Measurements from ENCODE around the gene TIAM2.

TIAM2 gene

GRCh38 chr6:155263373-155264063 is 268.4 kb downstream of the TIAM2 start, which contains the start of gene CLDN20:
Gene CLDN20 (plus strand): TSS chr6:155264013. CDS start chr6:155275720, 11,707 bp downstream.
- Histone ChIP-seq H3K27me3 (ENCODE audit: insufficient read depth, poor library complexity, severe bottlenecking) (no peaks in the 10 kb centered on the region), H3K36me3 (ENCODE audit: low read depth) (peaks cover 37% of the 10 kb centered on the region), H3K9me3 (ENCODE audit: severe bottlenecking) (no peaks in the 10 kb centered on the region), H3K4me3 (ENCODE audit: severe bottlenecking) (no peak within 1 kb of the TSS), H3K27ac (ENCODE audit: poor library complexity, severe bottlenecking) (no peak within 1 kb of the TSS), H3K4me1 (ENCODE audit: insufficient read depth, poor library complexity, severe bottlenecking) (peaks cover 7% of the 10 kb centered on the region)
- ATAC-seq (ENCODE audit: low read depth) (no peak), DNase-seq (ENCODE audit: low spot score) (no peak)
- no peak for TF ChIP-seq CTCF (IDR thresholded peaks at IDR 0.05; ENCODE audit: poor library complexity, severe bottlenecking)

- DNase-seq (ENCODE audit: low spot score) = no peak
- Histone ChIP-seq H3K4me1 (ENCODE audit: insufficient read depth, poor library complexity, severe bottlenecking) (peaks cover 7% of the 10 kb centered on the region), H3K27ac (ENCODE audit: poor library complexity, severe bottlenecking) (no peak overlapping the region), H3K4me3 (ENCODE audit: severe bottlenecking) (no peak overlapping the region), H3K27me3 (ENCODE audit: insufficient read depth, poor library complexity, severe bottlenecking) (no peaks in the 10 kb centered on the region), H3K36me3 (ENCODE audit: low read depth) (peaks cover 31% of the 10 kb centered on the region), H3K9me3 (ENCODE audit: severe bottlenecking) (no peaks in the 10 kb centered on the region)
- no peak for TF ChIP-seq CTCF (IDR thresholded peaks at IDR 0.05; ENCODE audit: poor library complexity, severe bottlenecking)
- no peak for ATAC-seq (ENCODE audit: low read depth)
Observed at GRCh38 chr6:155264693-155265320, 269.7 kb downstream of the TIAM2 start.

- DNase-seq (ENCODE audit: low spot score) (no peak), ATAC-seq (ENCODE audit: low read depth) (no peak)
- no peak for TF ChIP-seq CTCF (IDR thresholded peaks at IDR 0.05; ENCODE audit: poor library complexity, severe bottlenecking)
- H3K4me1 ChIP-seq (ENCODE audit: insufficient read depth, poor library complexity, severe bottlenecking) = peaks cover 7% of the 10 kb centered on the region
- peaks cover 31% of the 10 kb centered on the region for H3K36me3 ChIP-seq (ENCODE audit: low read depth)
- no peak overlapping the region for H3K27ac ChIP-seq (ENCODE audit: poor library complexity, severe bottlenecking)
- H3K4me3 ChIP-seq (ENCODE audit: severe bottlenecking) = no peak overlapping the region
- no peaks in the 10 kb centered on the region for H3K9me3 ChIP-seq (ENCODE audit: severe bottlenecking)
- no peaks in the 10 kb centered on the region for H3K27me3 ChIP-seq (ENCODE audit: insufficient read depth, poor library complexity, severe bottlenecking)
Observed at GRCh38 chr6:155265843-155266535, 270.9 kb downstream of the TIAM2 start.

- Histone ChIP-seq H3K4me1 (ENCODE audit: insufficient read depth, poor library complexity, severe bottlenecking) (peaks cover 7% of the 10 kb centered on the region), H3K36me3 (ENCODE audit: low read depth) (peaks cover 43% of the 10 kb centered on the region), H3K27ac (ENCODE audit: poor library complexity, severe bottlenecking) (no peak overlapping the region), H3K9me3 (ENCODE audit: severe bottlenecking) (no peaks in the 10 kb centered on the region), H3K27me3 (ENCODE audit: insufficient read depth, poor library complexity, severe bottlenecking) (no peaks in the 10 kb centered on the region), H3K4me3 (ENCODE audit: severe bottlenecking) (no peak overlapping the region)
- TF ChIP-seq CTCF (IDR thresholded peaks at IDR 0.05; ENCODE audit: poor library complexity, severe bottlenecking) = no peak
- no peak for ATAC-seq (ENCODE audit: low read depth)
- DNase-seq (ENCODE audit: low spot score) = no peak
Observed at GRCh38 chr6:155267411-155267810, 272.3 kb downstream of the TIAM2 start.
